B cell (primary cell): ENCODE results near the gene CA5A. TPM values are rescaled to one million over a fixed set of nuclear protein-coding genes. Genes with fewer than 3 reads are reported as not detected.

Experiments used
- ATAC-seq: fragments of 200-7000 bp; cut with Tn5 transposase; one replicate; pipeline ENCODE4 v1.10.0; 2021; ENCODE audit warnings: low read depth, mild to moderate bottlenecking, moderate number of reproducible peaks, moderate library complexity
- CTCF ChIA-PET: fragments of 350-600 bp; sonication (Branson Sonifier 250); formaldehyde crosslinking; loops from one replicate; lab custom pipeline; 2021; ENCODE audit warnings: antibody characterized with exemption, inconsistent platforms; lab: Charles Lee
- POLR2A ChIA-PET: fragments of 350-600 bp; sonication (Branson Sonifier 250); formaldehyde crosslinking; loops from one replicate; lab custom pipeline; 2021; ENCODE audit warnings: antibody characterized with exemption; lab: Charles Lee
- DNase-seq: peaks from one replicate; pipeline ENCODE4 v3.0.0; 2013
- H2AFZ ChIP-seq: 2 replicates; pipeline ENCODE4 v1.6.1; 2012; ENCODE audit warnings: mild to moderate bottlenecking, low read depth, low read length; ENCODE audit not compliant: insufficient read depth, poor library complexity, severe bottlenecking
- H3K27ac ChIP-seq, 2 donors: 1 replicate in 1 of 2; 2 replicates in 1 of 2; pipeline ENCODE4 v1.5.1; 2012 to 2013; ENCODE audit warnings: low read length in 2 of 2, mild to moderate bottlenecking in 2 of 2, moderate library complexity in 1 of 2
- H3K27me3 ChIP-seq, 4 experiments: fragments of 200-600 bp in 1 of 4; sonication (generic) in 1 of 4; replicated peaks in 1 of 4; 1 replicate in 2 of 4; 2 replicates in 2 of 4; pipeline versions ENCODE4 v1.6.1 to v1.7.0; 2013 to 2016; ENCODE audit warnings: low read length in 3 of 4, mild to moderate bottlenecking in 2 of 4, mixed read lengths in 1 of 4, moderate library complexity in 1 of 4; ENCODE audit not compliant: insufficient read depth in 4 of 4, control insufficient read depth in 3 of 4; ENCODE audit errors: control extremely low read depth in 1 of 4
- H3K36me3 ChIP-seq, 2 experiments: replicated peaks in 1 of 2; 1 replicate in 1 of 2; 2 replicates in 1 of 2; pipeline versions ENCODE4 v1.6.1 to v1.7.1; 2013; ENCODE audit warnings: low read length in 1 of 2; ENCODE audit not compliant: insufficient read depth in 2 of 2, control insufficient read depth in 1 of 2; ENCODE audit errors: control extremely low read depth in 1 of 2, extremely low read depth in 1 of 2
- H3K4me1 ChIP-seq, 2 donors: fragments of 200-600 bp in 1 of 2; sonication (generic) in 1 of 2; 1 replicate in 1 of 2; 2 replicates in 1 of 2; pipeline versions ENCODE4 v1.5.1 to v1.6.1; 2013 to 2017; ENCODE audit warnings: low read length in 2 of 2; ENCODE audit not compliant: control insufficient read depth in 2 of 2, insufficient read depth in 2 of 2
- H3K4me2 ChIP-seq: replicated peaks from 2 replicates; pipeline ENCODE3; 2012; ENCODE audit warnings: mild to moderate bottlenecking, low read depth, low read length; ENCODE audit not compliant: poor library complexity, severe bottlenecking
- H3K4me3 ChIP-seq, 5 experiments: fragments of 200-600 bp in 1 of 5; sonication (generic) in 1 of 5; 1 replicate in 3 of 5; 2 replicates in 2 of 5; pipeline versions ENCODE4 v1.5.1 to v1.7.0; 2011 to 2016; ENCODE audit warnings: low read length in 4 of 5, mild to moderate bottlenecking in 4 of 5, low read depth in 2 of 5, control low read depth in 1 of 5, moderate library complexity in 1 of 5; ENCODE audit not compliant: insufficient read depth in 1 of 5; ENCODE audit errors: control extremely low read depth in 1 of 5, extremely low read depth in 1 of 5
- H3K79me2 ChIP-seq: fragments of 200-600 bp; sonication (generic); one replicate; pipeline ENCODE4 v1.6.0; 2016; ENCODE audit warnings: low read length; ENCODE audit not compliant: control insufficient read depth, insufficient read depth
- H3K9ac ChIP-seq: fragments of 200-600 bp; sonication (generic); 2 replicates; pipeline ENCODE4 v1.6.1; 2017; ENCODE audit warnings: mild to moderate bottlenecking, low read length, moderate library complexity
- H3K9me3 ChIP-seq, 3 donors: one replicate each; pipeline versions ENCODE4 v1.6.1 to v1.7.1; 2013; ENCODE audit warnings: low read length in 2 of 3; ENCODE audit not compliant: control insufficient read depth in 2 of 3, insufficient read depth in 1 of 3; ENCODE audit errors: control extremely low read depth in 1 of 3
- H4K20me1 ChIP-seq: 2 replicates; pipeline ENCODE4 v1.6.0; 2012; ENCODE audit warnings: mild to moderate bottlenecking, low read length; ENCODE audit not compliant: insufficient read depth, control insufficient read depth, poor library complexity, severe bottlenecking
- H3K27ac Mint-ChIP-seq: one replicate; pipeline ENCODE4 v1.8.0; 2021; ENCODE audit warnings: mixed read lengths
- H3K27me3 Mint-ChIP-seq: one replicate; pipeline ENCODE4 v1.8.0; 2021; ENCODE audit warnings: mixed read lengths
- H3K4me1 Mint-ChIP-seq: one replicate; pipeline ENCODE4 v1.8.0; 2021; ENCODE audit warnings: mixed read lengths
- H3K4me3 Mint-ChIP-seq: one replicate; pipeline ENCODE4 v1.8.0; 2021; ENCODE audit warnings: mixed read lengths
- H3K9me3 Mint-ChIP-seq: one replicate; pipeline ENCODE4 v1.8.0; 2022; ENCODE audit warnings: mixed read lengths; ENCODE audit not compliant: insufficient read depth
- CTCF ChIP-seq: fragments of 200-600 bp; IDR thresholded peaks from one replicate; pipeline ENCODE4 v1.8.0; 2022; ENCODE audit warnings: antibody characterized with exemption, mild to moderate bottlenecking
- EZH2 ChIP-seq: IDR thresholded peaks from 2 replicates; pipeline ENCODE4 v1.6.1; 2012; ENCODE audit warnings: borderline replicate concordance, low read depth, mild to moderate bottlenecking, moderate library complexity, low read length; ENCODE audit not compliant: insufficient read depth, poor library complexity, severe bottlenecking
- WGBS: methylation state at CpG from one replicate; pipeline ENCODE4 v1.1.5; 2013; ENCODE audit warnings: missing lambda C conversion rate; ENCODE audit not compliant: insufficient coverage; 5-methylcytosine and 5-hydroxymethylcytosine counted together
- intact Hi-C: fragments of 100-400 bp; cut with micrococcal nuclease; formaldehyde crosslinking; loops from one replicate; pipeline ENCODE4 v1.10.0; 2022
- polyA plus RNA-seq: library from polyadenylated mRNA; depleted of rRNA; stranded (reverse); fragments of >200 nt; gene quantifications from 2 replicates; pipeline ENCODE4 v1.2.3, GENCODE V29; 2012
- total RNA-seq, 2 donors: library from RNA; stranded (reverse); fragments of 120-200 nt in 1 of 2; gene quantifications; 1 replicate in 1 of 2; 2 replicates in 1 of 2; pipeline versions ENCODE4 v1.2.3 to v1.2.4, GENCODE V29; 2013 to 2022

The CA5A gene
- total and polyA plus RNA-seq, 2 donors (not counting 1 experiment from before 2014, with no cell fraction given) = 0.27 TPM; not detected in 1

GRCh38 chr16:87968541-87968940, 32.2 kb upstream of the CA5A start:
- H3K4me3 ChIP-seq = no peak overlapping the region
- TF ChIP-seq EZH2 (no peak), CTCF (no peak)
- H3K79me2 ChIP-seq = peaks cover 99% of the 10 kb centered on the region
- H3K9ac ChIP-seq = no peak overlapping the region
- Mint-ChIP-seq H3K4me3 (no peak overlapping the region), H3K27me3 (no peaks in the 10 kb centered on the region), H3K4me1 (peaks cover 48% of the 10 kb centered on the region), H3K9me3 (peaks cover 2% of the 10 kb centered on the region), H3K27ac (no peak overlapping the region)
- intact Hi-C loops = no loop called here
- H4K20me1 ChIP-seq = peaks cover 86% of the 10 kb centered on the region
- 98% methylated on average over 5 of the region's 7 CpGs for WGBS
- ATAC-seq (no peak), DNase-seq (no peak)
- no peak overlapping the region for H3K4me2 ChIP-seq
- no peak overlapping the region for H3K27ac ChIP-seq
- H3K36me3 ChIP-seq = peaks cover 4% of the 10 kb centered on the region in 2 experiments
- ChIA-PET CTCF (interaction anchor here (0.8 kb wide), 1 partner anchor 14 kb away, joined by 4 read pairs; no protein-coding TSS in a partner anchor), POLR2A (interaction anchor here (0.7 kb wide), 1 partner anchor 8 kb away, joined by 3 read pairs; no protein-coding TSS in a partner anchor)
- no peaks in the 10 kb centered on the region for H3K27me3 ChIP-seq
- no peak overlapping the region for H2AFZ ChIP-seq
- peaks cover 11 to 16% of the 10 kb centered on the region in 2 donors for H3K4me1 ChIP-seq
- H3K9me3 ChIP-seq = peaks cover 7 to 18% (median 11%) of the 10 kb centered on the region in 3 donors

- Histone ChIP-seq H3K4me2 (peak overlapping the region; percentile 59), H3K36me3 (peaks cover 4% of the 10 kb centered on the region in 2 experiments), H3K4me1 (peaks cover 16 to 21% of the 10 kb centered on the region in 2 donors), H4K20me1 (peaks cover 87% of the 10 kb centered on the region), H3K79me2 (peaks cover 99% of the 10 kb centered on the region), H3K9me3 (peaks cover 6 to 12% (median 7%) of the 10 kb centered on the region in 3 donors), H2AFZ (peak overlapping the region; percentile 23), H3K27ac (peak overlapping the region in 1 of 2 donors; percentile 53), H3K9ac (peak overlapping the region; percentile 27), H3K27me3 (no peaks in the 10 kb centered on the region), H3K4me3 (peak overlapping the region in 2 of 5 experiments; percentile 12 to 26)
- CTCF ChIA-PET = no interaction called here
- peak overlapping the region; percentile 73 for H3K4me3 Mint-ChIP-seq
- 19% methylated on average over 10 of the region's 14 CpGs for WGBS
- ATAC-seq (peak; percentile 28), DNase-seq (no peak)
- no peaks in the 10 kb centered on the region for H3K9me3 Mint-ChIP-seq
- no peaks in the 10 kb centered on the region for H3K27me3 Mint-ChIP-seq
- no peak for TF ChIP-seq CTCF
- TF ChIP-seq EZH2 = no peak
- POLR2A ChIA-PET = interaction anchor here (0.6 to 1.8 kb wide), 3 partner anchors 10 to 25 kb away, joined by 3 to 4 read pairs (median 3); no protein-coding TSS in a partner anchor
- H3K27ac Mint-ChIP-seq = peak overlapping the region; percentile 62
- intact Hi-C loops = no loop called here
- H3K4me1 Mint-ChIP-seq = peaks cover 54% of the 10 kb centered on the region
Measured at GRCh38 chr16:87966685-87967185, 30.4 kb upstream of the CA5A start.
